HG03460 (cell line): ENCODE measurements around the gene PTPRN2.

Experiments used
- ATAC-seq: cut with Tn5 transposase; IDR thresholded peaks from one replicate; pipeline ENCODE4 v1.9.1; 2021; ENCODE audit not compliant: unreplicated experiment

The PTPRN2 gene

DNA sequence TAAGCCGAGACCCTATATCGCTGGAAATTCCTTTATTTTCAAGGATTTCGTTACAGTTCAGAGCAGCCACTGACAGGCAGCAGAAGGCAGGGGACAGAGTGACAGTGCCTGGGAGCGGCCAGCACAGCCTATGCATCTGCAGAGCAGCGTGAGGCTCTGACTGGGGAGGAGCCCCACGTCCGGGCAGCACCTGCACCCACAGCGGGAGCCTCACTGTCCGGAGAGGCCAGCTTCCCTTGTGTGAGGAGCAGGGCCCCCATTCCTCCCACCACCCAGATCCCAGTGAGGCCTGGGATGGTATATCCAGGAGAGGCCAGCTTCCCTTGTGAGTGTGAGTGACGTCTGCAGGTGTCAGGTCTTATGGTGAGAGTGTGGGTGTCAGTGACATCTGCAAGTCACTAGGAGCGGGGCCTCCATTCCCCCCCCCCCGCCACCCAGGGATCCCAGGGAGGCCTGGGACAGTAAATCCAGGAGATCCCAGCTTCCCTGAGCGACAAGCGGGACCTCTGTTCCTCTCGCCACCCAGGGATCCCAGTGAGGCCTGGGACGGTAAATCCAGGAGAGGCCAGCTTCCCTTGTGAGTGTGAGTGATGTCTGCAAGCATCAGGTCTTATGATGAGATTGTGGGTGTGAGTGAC lies 259.1 kb downstream of the PTPRN2 start:
- ATAC-seq = no peak

DNA sequence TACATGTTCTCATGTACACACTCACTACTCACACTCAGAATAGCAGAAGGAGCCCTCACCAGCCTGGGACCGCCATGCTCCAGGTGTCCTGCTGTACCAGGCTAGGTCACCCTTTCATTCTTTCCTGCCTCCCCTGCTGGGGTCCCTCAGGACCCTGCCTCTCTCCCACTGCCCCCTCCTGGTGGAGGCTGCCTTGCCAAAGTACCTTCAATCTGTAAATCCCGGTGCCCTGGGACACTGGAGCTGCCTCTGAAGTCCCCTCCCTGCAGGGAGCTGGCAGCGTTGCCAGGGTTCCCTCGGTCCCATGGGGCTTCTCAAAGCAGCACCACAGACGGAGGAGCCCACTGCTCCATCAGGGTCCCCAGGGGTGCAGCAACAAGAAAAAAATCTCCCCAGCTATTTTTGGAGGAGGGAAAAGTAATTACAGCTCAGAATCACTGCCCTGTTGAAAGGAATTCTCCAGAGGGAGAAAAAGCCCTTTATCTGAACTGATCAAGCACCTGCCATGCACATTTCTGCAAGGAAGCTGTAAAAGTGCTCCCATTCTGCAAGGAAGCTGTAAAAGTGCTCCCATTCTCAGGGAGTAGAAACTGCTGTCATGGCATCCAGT lies 259.9 kb downstream of the PTPRN2 start:
- ATAC-seq = no peak

- no peak for ATAC-seq
Measured at GRCh38 chr7:158327012-158327411, 260.6 kb downstream of the PTPRN2 start.

DNA sequence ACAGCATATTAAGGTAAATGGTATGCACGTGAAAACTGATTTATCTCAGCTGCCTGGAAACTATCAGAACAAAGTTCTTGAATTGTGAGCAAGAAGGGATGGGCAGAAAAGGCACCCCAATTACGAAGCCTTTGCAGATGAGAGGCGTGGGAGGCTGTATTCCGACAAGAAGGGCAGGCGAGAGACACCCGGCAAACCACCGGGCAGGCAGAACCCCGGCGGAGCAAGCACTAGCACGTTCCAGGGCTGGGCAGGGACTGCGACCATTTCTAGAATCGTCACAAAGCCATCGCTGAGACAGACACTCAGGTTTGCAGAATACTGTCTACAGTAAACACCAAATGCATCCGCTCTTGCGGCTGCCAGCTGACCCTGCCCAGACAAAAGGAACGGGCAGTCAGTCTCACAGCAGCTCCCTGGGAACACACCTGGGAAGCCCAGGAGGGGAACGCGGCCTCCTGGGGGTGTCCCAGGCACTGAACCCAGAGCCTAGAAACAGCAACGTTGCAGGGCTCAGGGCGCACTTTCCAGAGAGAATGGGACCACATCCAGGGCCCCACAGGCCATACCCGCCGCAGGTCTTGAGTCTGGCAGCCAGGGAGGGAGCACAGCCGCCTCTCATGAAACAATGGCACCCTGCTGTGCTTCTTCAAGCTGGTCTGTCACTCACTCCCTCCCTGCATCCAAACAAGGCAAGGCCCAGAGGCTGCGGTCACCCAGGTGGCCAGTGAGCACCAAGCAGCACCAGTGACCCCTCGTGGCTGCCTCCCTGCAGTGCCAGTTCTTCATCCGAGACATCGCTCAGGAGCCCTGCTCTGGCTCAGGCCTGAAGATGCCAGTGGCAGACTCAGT lies 261.9 kb downstream of the PTPRN2 start:
- no peak for ATAC-seq

GRCh38 chr7:158324397-158325360 lies 262.9 kb downstream of the PTPRN2 start:
- no peak for ATAC-seq

GRCh38 chr7:158323741-158324396 lies 263.8 kb downstream of the PTPRN2 start:
- ATAC-seq = no peak

DNA sequence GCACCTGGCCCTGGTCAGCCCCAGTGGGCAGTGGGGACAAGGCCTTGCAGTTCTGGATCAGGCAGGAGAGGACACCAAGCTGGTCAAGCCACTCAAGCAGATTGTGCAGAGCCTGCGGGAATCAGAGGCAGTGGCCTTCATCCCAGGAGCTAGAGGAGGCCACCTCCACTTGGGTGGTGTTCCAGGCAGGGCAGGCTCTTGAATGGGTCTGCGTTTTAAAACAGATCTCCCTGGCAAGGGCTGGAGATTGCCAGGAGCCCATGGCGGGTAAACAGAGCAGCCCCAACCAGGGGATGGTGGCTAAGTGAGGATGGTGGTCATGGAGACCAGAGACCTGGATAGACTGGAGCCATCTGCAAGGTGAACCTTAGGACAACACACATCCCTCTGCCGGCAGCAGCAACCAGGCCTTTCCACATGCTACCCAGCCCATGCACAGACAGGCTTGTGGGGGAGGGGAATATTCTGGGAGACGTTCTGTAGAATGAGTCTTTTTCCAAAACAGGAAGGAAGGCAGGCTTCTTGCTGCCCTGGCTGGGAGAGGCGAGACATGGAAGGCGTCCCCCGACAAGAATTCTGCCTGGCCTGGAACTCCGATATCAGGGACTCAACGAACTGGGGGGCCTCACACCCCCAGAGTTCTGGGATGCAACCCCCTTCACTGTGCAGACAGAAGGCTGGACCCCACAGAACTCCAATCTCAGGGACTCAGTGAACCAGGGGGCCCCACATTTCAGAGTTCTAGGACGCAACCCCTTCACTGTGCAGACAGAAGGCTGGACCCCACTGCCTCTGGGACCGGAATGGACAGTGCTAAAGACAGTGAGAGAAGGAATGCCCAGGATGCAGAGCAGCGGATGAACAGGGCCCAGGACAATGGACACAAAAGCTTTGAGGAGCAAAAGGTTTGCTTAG lies 264.8 kb downstream of the PTPRN2 start:
- no peak for ATAC-seq

GRCh38 chr7:158321936-158322615 lies 265.5 kb downstream of the PTPRN2 start:
- ATAC-seq = no peak

DNA sequence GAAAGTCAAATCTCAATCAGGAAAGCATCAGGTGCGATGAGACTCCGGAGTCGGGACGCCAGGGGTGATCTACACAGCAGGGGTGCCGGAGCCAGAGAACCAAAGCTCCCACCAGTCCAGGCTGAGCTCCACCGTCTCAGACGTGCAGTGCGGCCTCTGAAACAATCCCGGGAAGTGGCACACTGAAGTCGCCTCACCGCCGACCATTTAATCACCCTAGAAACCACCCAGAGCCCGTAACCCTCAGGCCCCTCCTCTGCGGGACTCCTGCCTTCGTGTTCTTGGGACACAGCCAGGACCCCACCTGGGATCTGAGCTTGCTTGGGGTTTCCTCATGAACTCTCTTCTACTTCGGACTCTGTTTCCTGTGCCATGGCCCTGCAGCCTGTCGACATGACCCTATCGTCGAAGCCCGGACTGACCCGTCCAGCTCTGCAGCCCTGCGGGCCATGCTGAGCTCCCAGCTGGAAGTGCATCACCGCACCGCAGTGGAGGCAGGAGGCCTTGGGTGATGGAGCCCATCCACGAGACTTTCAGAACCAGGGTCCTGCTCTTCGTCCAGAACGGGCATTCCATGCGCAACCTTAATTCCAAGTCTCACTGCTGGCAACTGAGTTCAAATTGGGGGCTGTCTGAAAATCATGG lies 266.4 kb downstream of the PTPRN2 start:
- ATAC-seq = no peak

DNA sequence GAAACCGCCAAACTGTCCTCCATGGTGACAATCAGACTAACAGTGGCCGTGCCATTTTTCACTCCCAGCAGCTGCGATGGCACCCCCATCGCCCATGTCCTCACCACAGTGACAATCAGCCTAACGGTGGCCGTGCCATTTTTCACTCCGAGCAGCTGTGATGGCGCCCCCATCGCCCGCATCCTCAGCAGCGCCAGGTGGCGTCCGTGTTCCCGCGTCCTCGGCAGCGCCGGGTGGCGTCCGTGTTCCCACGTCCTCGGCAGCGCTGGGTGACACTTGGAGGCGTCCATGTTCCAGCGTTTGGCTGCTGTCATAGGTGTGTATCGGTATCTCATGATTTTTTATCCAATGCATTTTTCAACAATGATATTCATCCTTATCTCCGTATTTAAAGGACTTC lies 267.3 kb downstream of the PTPRN2 start:
- ATAC-seq = no peak

GRCh38 chr7:158318511-158318913 lies 269.1 kb downstream of the PTPRN2 start:
- ATAC-seq = no peak

GRCh38 chr7:158317238-158318205 lies 270.1 kb downstream of the PTPRN2 start:
- no peak for ATAC-seq

DNA sequence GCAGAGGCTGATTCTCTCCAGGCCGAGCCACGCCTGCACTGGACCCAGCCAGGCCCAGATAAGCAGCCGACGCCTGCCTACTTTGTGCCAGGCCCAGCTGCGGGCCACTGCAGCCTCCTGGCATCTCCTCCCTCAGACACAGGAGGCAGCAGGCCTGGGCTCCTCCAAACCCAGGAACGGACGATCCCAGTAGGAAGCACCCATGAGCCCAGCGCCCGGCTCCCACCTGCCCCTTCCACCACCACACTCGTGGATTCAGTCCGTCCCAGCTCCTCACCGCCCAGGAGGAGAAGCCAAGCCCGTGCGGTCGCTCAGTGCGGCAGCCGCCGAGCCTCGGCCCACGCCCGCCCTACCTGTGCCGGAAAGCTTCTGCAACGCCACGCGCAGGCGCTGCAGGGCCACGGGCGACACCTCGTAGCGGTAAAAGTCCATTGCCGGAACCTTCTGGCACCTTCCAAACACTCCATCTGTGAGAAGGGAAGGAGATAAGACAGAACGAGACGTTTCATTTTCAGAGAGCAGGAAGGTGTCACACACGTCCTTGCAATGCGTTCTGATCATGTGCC lies 271.1 kb downstream of the PTPRN2 start:
- no peak for ATAC-seq

- no peak for ATAC-seq
Measured at GRCh38 chr7:158315881-158316280, 271.7 kb downstream of the PTPRN2 start.

GRCh38 chr7:158315326-158315725 lies 272.3 kb downstream of the PTPRN2 start:
- ATAC-seq = no peak

- no peak for ATAC-seq
Measured at GRCh38 chr7:158314394-158314793, 273.2 kb downstream of the PTPRN2 start.

GRCh38 chr7:158313931-158314330 lies 273.7 kb downstream of the PTPRN2 start:
- no peak for ATAC-seq
